Mesenteric fat pad (tissue), 1 donor: ENCODE data around the gene CAPZB. TPM values are rescaled to one million over a fixed set of nuclear protein-coding genes. Genes with fewer than 3 reads are reported as not detected.

Experiments used
- DNase-seq: peaks from one replicate; pipeline ENCODE4 v3.0.0-alpha.2; 2020; ENCODE audit warnings: low spot score
- total RNA-seq: library from RNA; stranded (reverse); fragmentation: NEBNext Ultra II Directional; extraction: Animal tissue kit (Norgen Biotek cat#: 25700); gene quantifications from one replicate; pipeline ENCODE4 v1.2.1, GENCODE V29; 2021
- donor health status: DM: yes; HTN: yes; CAD: no.

The CAPZB gene
- total RNA-seq, 1 donor from 2014 or later = 260 TPM

DNA sequence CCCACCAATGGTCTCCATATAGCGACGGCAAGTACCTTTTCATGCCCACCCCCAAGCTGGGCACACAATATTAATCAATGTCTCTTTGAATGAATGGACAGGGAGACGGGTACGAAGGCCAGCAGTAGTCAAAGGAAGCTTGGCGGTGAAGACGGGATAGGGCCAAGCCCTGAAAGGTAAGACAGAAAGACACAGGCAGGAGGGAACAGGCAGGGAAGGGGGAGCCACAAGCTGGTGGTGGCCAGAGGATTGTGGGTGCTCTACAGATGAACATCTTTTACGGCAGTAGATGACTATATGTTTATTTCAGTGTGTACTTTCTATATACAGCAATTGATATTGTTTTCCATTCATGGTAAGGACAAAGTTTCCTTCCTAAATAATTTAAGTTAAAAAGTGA is 16.3 kb downstream of the CAPZB start:
- DNase-seq = no peak

DNA sequence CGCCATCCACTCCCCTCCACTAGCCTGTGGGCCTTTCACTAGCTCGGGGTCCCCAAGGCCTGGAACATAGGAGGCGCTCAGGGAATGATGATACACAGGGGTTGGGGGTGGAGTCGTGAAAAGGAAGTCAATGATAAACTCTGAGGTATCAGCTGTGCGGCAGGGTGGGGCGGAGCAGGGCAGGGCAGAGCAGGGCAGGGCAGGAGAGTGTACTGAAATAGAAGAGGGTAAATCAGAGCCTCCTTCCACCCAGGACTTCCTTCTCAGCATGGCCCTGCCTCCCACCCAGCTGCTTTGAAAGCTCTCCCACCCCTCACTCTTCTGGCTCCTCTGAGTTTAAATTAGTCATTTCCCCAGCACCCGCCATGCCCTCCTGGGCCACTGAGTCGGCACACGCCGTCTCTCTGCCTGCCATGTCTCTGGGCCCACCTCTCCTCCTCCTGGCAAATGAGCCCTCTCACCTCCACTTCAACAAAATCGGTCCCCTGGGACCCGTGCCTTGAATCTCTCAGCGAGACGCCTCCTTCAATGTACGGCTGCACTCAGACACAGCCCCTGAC is 16.9 kb downstream of the CAPZB start:
- no peak for DNase-seq

DNA sequence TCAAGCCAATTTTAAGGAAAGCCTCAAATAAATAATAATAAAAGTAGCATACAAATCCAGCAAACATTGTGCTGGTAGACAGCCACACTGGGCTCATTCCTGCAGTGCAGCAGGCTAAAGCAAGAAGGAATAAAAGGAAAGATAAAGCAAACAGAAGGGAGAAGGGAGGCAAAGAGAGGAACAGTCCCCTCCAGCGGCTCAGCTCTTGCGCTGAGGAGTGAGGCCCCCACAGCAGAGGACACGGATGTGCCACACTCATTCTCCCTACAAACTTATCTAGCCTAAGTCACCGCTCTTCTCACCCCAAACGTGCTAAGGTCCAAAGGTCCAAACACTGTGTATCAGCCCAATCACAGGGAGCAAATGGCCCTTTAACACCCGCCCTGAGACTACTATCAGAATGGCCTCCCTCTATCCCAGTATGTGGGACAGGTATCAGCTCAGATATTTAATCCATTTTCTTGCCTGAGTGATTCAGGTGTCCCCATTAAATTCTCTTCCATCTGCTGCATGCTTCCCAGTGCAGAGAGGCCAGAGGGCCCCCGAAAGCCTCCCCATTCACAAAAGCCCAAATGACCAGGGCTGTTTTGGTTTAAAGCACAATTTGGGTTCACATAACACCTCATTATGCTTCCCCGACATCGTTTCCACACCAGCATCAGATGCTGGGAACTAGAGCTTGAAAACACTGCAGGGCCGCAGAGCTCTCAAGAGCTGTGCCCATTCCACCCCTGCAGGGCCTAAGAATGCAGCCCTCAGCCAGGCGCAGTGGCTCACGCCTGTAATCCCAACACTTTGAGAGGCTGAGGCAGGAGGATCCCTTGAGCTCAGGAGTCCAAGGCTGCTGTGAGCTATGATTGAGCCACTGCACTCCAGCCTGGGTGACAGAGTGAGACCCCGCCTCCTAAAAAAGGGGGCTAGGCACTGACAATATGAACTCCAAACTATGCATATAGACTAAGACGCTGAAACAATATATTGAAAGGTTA is 17.8 kb downstream of the CAPZB start:
- DNase-seq = no peak

DNA sequence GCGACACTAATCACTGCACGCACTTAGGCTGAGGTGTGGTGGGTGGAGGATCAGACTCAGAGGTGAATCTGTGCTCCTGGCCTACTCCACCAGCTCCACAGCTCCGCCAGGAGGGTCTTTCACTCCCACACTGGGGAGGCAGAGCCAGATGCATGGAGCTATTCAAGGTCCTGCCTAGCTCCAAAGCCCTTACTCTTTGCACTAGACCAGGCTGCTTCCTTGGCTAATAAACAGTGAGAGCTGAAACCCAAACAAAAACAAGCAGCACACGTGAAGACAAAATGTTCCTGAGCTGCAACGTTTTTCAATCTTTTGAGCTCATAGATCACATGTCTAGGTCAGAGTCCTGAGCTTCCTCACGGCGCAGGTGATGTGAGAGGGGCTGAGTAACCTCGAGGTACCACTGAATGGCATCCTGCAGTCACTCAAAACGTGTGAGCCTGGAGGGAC is 19.2 kb downstream of the CAPZB start:
- DNase-seq = no peak

DNA sequence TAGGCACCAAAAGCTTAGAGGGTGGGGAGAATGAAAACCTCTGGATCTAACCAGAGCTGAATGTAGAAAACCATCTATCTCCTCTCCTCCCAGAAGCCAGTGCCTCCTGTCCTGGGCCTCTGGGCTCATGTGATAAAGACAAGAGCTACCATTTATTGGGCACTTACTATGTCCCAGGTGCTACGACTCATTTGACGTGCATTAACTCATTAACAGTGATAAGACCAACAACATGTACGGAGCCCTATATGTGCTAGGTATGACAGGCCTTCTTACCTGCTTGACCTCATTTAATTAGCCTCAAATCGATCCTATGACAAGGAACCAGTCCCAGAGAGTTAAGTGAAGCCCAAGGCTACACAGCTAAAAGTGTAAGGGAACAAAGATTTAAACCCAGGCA is 19.7 kb downstream of the CAPZB start:
- no peak for DNase-seq

DNA sequence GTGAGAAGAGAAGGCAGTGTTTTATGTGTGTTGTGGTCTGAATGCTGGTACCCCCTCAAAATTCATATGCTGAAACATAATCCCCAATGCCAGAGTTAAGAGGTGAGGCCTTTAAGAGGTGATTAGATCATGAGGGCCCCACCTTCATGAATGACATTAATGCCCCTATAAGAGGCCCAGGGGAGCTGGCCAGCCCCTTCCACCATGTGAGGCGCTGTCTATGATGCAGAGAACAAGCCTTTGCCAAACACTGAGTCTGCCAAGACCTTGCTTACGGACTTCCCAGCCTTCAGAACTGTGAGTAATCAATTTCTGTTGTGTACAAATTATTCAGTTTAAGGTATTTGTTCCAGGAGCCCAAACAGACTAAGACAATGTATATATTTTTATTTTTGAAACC is 20.2 kb downstream of the CAPZB start:
- no peak for DNase-seq

DNA sequence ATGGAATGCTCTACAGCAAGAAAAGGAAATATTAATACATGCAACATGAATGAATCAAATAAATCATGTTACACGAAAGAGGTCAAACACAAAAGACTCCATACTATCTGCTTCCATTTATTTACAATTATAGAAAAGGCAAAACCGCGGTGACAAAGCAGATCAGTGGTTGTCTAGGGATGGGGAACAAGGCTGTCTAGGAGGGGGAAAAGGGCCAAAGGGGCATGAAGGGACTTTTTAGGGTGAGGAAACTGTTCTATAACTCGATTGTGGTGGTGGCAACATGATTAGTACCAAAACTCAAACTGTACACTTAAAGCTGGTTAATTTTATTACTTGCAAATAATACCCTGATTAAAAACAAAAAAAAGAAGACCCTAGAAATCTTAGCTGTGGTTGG is 20.6 kb downstream of the CAPZB start:
- no peak for DNase-seq

DNA sequence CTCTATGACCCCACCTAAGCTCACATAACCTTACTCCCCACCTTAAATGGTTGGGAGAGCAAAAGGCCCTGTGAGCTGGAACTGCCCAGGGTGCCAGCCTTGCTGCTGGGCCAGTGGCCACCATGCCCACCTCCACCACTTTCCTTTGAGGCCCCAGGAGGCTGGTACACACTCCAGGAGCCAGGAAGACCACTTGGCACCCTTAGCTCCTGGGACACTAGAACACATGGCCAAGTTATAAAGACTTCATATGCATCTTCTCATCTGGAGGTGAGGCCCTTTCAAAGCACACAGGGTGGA is 21.9 kb downstream of the CAPZB start:
- no peak for DNase-seq

DNA sequence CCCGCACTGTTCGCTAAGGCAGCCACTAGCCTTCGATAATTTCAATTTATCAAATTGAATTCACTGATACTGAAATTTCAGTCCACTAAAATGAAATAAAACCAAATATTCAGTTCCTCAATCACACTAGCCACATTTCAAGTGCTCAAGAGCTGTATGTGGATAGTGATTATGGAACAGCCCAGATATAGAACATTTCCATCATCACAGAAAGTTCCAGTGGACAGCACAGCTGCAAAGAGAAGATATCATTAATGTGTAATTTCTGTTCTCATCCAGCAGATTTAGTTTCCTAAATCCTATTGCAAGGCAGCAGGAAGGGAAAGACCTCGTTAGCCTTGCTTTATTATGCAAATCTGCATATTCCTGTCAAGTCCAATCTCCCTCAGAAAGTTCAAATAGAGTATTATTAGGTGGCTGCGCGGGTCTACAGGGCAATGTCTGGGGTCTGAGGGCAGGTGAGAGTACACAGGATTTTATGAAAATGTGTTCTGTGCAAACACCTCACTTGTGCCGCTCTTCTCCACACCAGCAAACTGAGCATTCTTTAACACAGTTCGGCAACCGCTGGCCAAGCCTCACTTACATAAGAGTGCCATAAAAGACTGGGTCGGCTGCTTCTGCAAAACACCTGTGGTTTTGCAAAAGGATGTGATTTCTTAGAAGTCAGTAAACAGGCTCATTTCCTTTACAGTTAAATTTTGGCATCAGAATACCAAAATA is 22.4 kb downstream of the CAPZB start:
- DNase-seq = no peak

DNA sequence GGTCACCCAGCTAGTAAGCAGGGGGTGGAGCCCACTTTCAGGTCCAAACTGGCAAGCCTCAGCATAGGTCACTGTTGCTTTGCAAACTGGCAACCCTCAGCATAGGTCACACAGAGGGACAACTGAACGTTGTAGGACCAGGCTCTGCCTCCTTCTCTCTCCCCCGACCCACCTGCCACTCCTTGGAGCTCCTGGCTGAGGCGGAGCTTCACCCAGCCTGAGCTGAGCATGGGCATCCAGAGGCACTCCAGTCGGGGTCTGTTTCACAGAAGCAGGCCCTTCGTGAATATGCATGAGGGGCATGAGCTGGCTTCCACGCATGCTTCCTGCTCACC is 24.2 kb downstream of the CAPZB start:
- DNase-seq = no peak

DNA sequence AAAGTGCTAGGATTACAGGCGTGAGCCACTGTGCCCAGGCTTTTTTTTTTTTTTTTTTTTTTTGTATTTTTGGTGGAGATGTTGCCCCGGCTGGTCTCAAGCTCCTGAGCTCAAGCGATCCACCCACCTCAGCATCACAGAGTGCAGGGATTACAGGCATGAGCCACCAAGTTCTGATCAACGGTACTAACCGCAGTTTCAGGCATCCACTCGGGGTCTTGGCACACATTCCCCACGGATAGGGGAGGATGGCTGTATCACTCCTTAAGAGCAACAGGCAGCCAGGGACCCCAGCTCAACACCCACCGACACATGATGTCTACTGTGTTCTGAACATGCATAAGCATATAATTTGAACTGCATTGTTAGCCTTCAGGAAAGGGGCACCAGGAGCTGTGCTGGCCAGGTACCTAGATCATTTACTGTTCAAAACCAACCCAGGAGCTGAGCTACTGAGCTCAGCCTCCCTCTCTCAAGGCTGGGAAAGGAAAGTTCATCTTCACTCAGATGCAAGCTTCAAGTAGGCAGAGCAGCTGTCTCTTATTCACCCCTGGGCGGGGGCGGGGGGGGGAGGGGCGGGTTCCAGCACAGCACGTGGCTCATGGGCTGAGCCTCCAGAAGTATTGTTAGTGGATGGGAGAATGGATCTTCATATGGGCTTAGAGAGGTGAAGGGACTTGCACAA is 24.7 kb downstream of the CAPZB start:
- no peak for DNase-seq

DNA sequence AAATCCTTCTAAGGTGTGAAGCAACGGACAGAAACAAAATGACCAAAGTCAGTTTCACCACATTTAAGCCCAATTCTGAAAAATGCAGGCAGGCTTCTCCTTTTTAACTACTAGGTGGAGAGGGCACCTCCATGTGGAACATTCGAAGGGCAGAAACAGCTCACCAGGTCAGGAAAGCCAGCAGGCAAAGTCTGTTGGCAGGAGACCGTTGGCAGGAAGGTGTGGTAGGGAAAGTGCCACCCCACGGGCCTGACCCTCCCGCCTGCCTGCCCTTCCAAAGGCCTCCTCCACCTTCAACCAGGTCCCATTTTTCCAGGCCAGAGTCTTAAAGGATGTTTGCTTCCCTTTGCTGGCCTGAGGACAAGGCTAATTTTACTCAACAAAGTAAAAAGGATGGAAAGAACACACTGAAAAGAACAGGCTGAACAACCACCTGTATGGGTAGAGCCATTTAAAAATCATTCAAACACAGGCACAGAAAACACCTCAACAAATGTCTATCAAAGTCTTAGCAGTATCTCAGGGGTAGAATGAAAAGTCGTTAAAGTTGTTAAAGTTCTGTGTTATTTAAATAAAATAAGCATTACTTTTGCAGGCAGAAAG is 26.4 kb downstream of the CAPZB start:
- no peak for DNase-seq

DNA sequence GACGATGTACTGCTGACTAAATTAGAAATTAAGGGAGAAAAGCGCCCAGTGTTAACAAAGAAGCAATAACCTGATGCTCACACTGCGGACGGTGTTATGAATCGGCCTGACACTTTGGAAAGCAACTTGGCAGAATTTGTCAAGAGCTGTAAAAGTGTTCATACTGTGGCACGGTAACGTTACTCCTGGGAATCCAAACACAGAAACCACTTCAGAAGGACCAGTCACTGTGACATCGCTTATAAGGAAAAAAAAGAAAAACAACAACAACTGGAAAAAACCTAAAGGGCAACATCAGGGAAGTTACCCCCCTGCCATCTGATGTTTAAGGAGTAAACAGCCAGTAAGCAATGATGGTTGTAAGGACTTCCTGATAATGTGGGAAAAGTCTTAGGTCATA is 27.7 kb downstream of the CAPZB start:
- DNase-seq = no peak

DNA sequence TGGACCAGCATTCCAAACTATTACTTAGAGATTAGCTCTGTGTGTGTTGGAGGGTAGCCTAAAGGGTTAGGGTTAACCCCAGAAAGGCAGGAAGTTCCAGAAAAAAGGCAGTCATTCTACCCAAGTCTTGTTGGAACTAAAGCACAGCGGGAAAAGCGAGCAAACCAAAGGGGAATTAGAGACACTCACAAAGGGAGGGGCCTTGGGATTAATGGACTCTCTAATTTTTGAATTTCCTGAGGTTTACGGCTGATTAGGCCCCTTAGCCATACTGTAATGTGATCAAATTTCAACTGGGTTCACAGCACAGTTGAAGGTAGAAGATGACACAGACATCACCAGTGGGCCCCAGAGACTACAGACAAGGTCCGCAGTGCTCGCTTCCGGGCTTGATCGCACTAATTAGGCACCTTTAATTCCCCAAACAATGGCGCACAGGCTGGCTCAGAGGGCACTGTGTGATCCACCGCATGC is 28.3 kb downstream of the CAPZB start:
- no peak for DNase-seq

DNA sequence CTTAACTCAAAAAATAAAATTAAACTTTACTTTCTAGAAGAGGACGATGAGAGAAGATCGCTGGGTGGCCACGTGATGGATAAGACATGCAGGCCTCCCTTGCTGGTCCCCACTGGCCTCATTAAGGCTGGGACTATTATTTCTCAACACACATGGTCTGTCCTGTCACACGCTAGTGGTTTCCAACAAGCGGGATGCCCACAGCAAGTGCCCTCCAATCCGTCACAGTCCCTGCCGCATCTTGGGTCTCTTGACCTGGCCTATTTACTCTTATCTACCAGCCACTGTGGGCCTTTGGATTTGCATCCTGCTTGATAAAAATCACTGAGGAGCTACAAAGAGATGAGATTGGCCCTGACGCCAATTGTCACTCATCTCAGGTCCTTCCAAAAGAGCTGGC is 30.0 kb downstream of the CAPZB start:
- DNase-seq = no peak

DNA sequence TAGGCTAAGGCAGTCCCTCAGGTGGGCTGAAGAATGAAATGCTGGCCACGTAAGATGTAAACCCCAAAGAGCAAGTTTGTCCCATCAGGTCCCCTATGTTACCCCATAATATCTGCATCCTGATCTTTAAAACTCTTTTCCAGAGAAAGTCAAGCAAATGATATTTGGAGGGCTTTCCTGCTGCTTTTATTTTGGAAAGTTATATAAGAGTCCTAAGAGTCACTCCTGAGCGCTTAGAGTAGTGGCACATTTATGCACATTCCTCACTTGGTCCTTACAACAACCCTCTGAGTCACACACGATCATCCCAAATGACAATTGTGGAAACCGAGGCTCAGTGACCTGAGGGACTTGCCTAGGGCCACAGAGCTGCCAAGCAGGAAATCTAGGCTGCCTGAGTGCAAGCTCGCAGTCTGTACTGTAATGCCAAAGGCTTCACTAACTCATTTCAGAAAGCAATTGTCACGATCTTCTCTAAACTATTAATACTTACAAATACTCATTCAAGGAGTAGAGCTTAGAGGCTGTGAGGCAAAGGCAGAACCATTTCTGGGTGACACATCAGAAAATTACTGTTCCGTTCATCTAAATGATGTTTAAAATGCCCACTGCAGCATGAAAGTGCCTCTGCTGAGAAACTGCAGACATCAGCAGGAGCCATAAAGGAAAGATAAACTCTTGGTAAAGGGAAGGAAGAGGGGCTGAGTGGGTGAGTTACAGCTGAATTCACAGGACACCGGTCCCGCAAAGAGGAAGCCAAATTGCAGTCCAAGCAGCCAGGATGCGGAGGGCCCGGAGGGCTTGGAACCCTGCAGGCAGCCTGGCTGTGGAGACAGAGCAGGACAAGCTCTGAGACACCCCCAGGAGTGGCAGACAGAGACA is 30.8 kb downstream of the CAPZB start:
- DNase-seq = no peak

DNA sequence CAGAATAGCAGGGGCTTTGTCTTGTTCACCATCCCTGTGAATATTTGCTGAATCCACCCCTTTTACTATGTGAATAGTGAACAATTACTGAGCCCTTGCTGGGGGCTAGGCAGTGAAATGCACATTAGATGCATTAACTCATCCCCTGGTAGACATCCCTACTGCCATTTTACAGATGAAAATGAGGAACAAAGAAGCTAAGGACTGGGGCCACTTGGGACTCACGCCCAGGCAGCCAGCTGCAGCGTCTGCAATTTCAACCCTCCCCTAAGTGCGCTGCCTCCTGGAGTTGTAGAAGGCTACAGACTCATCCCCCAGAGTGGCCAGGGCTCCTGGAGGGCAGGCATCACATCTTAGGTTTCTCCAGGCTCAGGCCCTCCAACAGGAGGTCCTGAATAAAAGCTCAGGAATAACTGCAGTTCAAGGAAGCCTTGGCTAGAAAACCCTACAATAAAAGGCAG is 31.6 kb downstream of the CAPZB start:
- no peak for DNase-seq

DNA sequence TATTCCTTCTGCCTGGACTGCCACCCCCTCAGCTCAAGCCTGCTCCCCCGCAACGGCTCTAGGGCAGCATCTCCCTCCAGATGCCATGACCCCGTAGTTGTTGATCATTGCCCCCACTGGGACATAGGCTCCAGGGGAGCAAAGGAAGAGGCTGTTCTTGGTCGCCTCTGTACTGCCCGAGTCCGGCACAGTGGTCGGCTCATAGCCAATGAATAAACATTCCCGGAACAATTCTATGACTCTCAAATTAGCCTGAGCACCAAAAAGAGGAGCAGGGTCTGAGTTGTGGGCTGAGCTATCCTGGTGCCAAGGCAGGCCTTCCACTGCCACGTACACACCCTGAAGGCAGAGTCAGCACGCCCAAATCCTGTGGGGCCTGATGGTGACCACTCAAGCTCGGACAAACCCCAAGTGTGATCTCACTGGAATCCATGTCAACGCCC is 33.1 kb downstream of the CAPZB start:
- DNase-seq = no peak

DNA sequence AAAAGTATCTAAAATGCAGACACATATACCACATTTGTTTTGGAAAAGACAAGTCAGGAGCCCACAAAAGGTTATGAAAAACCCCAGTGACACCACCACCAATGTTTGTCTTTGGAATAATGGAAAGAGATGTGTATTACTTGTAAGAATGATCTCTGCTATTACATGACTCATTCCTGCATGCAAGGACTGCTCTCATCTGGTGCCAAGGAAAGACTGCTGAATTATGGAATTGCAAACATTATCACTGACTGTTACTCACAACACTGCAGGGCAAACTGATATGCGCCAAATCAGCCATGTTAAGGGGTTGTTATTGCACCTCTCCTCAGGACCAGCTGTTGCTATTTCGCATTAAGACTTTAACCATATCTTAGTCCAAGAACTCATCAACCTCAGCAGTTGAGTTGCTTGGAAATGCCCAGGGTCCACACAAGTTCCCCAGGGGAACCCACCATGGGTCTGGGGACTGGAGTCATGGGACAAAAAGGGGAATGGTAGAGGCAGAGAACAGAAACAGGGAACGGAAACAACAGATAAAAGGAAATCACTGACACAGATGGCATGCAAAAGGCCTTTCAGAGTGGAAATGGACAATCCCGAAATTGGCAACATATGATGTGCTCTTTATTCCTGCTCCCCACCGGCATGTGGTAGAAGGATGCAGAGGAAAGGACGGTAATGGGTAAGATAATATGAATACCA is 34.4 kb downstream of the CAPZB start:
- no peak for DNase-seq
